Endothelial cell of umbilical vein (primary cell): ENCODE results near the gene TBC1D5. TPM values are rescaled to one million over a fixed set of nuclear protein-coding genes. Genes with fewer than 3 reads are reported as not detected.

ENCODE experiments used
- BruUV-seq: library from RNA; stranded (reverse); fragments of 400-500 nt; replicated peaks from 2 replicates; lab custom pipeline; 2021; lab: Mats Ljungman, UMichigan
- CTCF ChIA-PET: fragments of 300-600, 350-600 bp; sonication (Branson Sonifier 250); formaldehyde crosslinking; loops from one replicate; lab custom pipeline; 2021; ENCODE audit warnings: antibody characterized with exemption, inconsistent platforms; lab: Charles Lee
- POLR2A ChIA-PET: fragments of 300-600, 350-600 bp; sonication (Branson Sonifier 250); formaldehyde crosslinking; loops from one replicate; lab custom pipeline; 2021; ENCODE audit warnings: antibody characterized with exemption, inconsistent platforms; lab: Charles Lee
- DNase-seq: peaks from one replicate; pipeline ENCODE4 v3.0.0-alpha.2; 2011; ENCODE audit warnings: low read depth, low spot score
- FAIRE-seq: peaks from 2 replicates; lab custom pipeline; 2011; peaks lifted over from hg19 to GRCh38; lab: Jason Lieb, UNC
- H2AFZ ChIP-seq: 2 replicates; pipeline ENCODE4 v1.6.0; 2012; ENCODE audit warnings: low read depth, low read length, control low read depth, inconsistent platforms
- H3K27ac ChIP-seq: 2 replicates; pipeline ENCODE4 v1.5.1; 2011; ENCODE audit warnings: low read depth, mild to moderate bottlenecking, control low read depth, low read length, moderate library complexity; ENCODE audit not compliant: insufficient read depth
- H3K27me3 ChIP-seq, 2 experiments: 2 replicates each; pipeline versions ENCODE4 v1.6.0 to v1.6.1; 2011; ENCODE audit warnings: low read length in 2 of 2, mixed read lengths in 1 of 2; ENCODE audit not compliant: control insufficient read depth in 2 of 2, insufficient read depth in 2 of 2
- H3K36me3 ChIP-seq, 2 experiments: 2 replicates in 1 of 2; 3 replicates in 1 of 2; pipeline ENCODE4 v1.5.1; 2011; ENCODE audit warnings: low read length in 2 of 2, mild to moderate bottlenecking in 1 of 2, moderate library complexity in 1 of 2; ENCODE audit not compliant: control insufficient read depth in 2 of 2, insufficient read depth in 2 of 2; ENCODE audit errors: extremely low read depth in 1 of 2
- H3K4me1 ChIP-seq: 3 replicates; pipeline ENCODE4 v1.5.1; 2011; ENCODE audit warnings: mild to moderate bottlenecking, low read length; ENCODE audit not compliant: control insufficient read depth, insufficient read depth; ENCODE audit errors: extremely low read depth
- H3K4me2 ChIP-seq: 2 replicates; pipeline ENCODE4 v1.6.1; 2011; ENCODE audit warnings: low read length, control low read depth, mixed read lengths; ENCODE audit not compliant: insufficient read depth
- H3K4me3 ChIP-seq, 3 experiments: fragments of 200-600 bp in 1 of 3; sonication (generic), shearing (Covaris generic) in 1 of 3; replicated peaks in 1 of 3; 2 replicates each; pipeline ENCODE4 v1.5.1; 2011 to 2016; ENCODE audit warnings: control low read depth in 3 of 3, low read length in 3 of 3, mild to moderate bottlenecking in 2 of 3, inconsistent platforms in 1 of 3, low read depth in 1 of 3, moderate library complexity in 1 of 3; ENCODE audit not compliant: insufficient read depth in 1 of 3
- H3K79me2 ChIP-seq: 2 replicates; pipeline ENCODE4 v1.6.0; 2012; ENCODE audit warnings: low read length, inconsistent platforms; ENCODE audit not compliant: control insufficient read depth, insufficient read depth
- H3K9ac ChIP-seq: replicated peaks from 2 replicates; pipeline ENCODE3; 2011; ENCODE audit warnings: low read length, control low read depth; ENCODE audit not compliant: insufficient read depth; ENCODE audit errors: extremely low read depth
- H3K9me1 ChIP-seq: replicated peaks from 3 replicates; pipeline ENCODE4 v1.6.0; 2011; ENCODE audit warnings: mild to moderate bottlenecking, low read length; ENCODE audit not compliant: control insufficient read depth, insufficient read depth; ENCODE audit errors: extremely low read depth
- H3K9me3 ChIP-seq: replicated peaks from 2 replicates; pipeline ENCODE4 v1.5.1; 2012; ENCODE audit warnings: low read length, inconsistent platforms; ENCODE audit not compliant: control insufficient read depth, insufficient read depth
- H4K20me1 ChIP-seq: replicated peaks from 2 replicates; pipeline ENCODE3; 2011; ENCODE audit warnings: mild to moderate bottlenecking, low read length; ENCODE audit not compliant: control insufficient read depth, insufficient read depth; ENCODE audit errors: extremely low read depth
- EZH2 ChIP-seq: IDR thresholded peaks from 2 replicates; pipeline ENCODE4 v1.6.1; 2012; ENCODE audit warnings: borderline replicate concordance, low read depth, mild to moderate bottlenecking, moderate library complexity, low read length, inconsistent platforms; ENCODE audit not compliant: severe bottlenecking
- FOS ChIP-seq: IDR thresholded peaks from 2 replicates; pipeline ENCODE4 v1.6.1; 2011; ENCODE audit warnings: mild to moderate bottlenecking, low read length, moderate library complexity, borderline replicate concordance; ENCODE audit not compliant: insufficient read depth
- GATA2 ChIP-seq: IDR thresholded peaks from 2 replicates; pipeline ENCODE4 v1.7.0; 2011; ENCODE audit warnings: low read depth, mild to moderate bottlenecking, moderate library complexity, mixed read lengths, low read length; ENCODE audit not compliant: insufficient read length, insufficient read depth
- JUN ChIP-seq: IDR thresholded peaks from 2 replicates; pipeline ENCODE4 v1.6.1; 2011; ENCODE audit warnings: borderline replicate concordance, low read depth; ENCODE audit not compliant: insufficient read length, insufficient read depth
- MYC ChIP-seq: IDR thresholded peaks from one replicate; pipeline ENCODE4 v1.6.1; 2011; ENCODE audit warnings: mild to moderate bottlenecking, low read depth, low read length
- POLR2A ChIP-seq: IDR thresholded peaks from 2 replicates; pipeline ENCODE4 v1.6.1; 2012; ENCODE audit warnings: low read depth, mild to moderate bottlenecking, control low read depth, low read length
- POLR2AphosphoS5 ChIP-seq: IDR thresholded peaks from 2 replicates; pipeline ENCODE4 v1.6.1; 2012; ENCODE audit warnings: low read depth, mild to moderate bottlenecking, control low read depth, low read length, moderate library complexity; ENCODE audit not compliant: insufficient read depth
- dilution Hi-C: fragments of 300-500 bp; cut with MboI; formaldehyde crosslinking; loops from one replicate; pipeline ENCODE4 v1.15.0; 2019; ENCODE audit warnings: low sequenced_read_pairs; ENCODE audit not compliant: extremely low pct_ligation_motif_present
- intact Hi-C: fragments of 100-400 bp; cut with micrococcal nuclease; formaldehyde crosslinking; loops from one replicate; pipeline ENCODE4 v1.10.0; 2022
- polyA plus RNA-seq, 4 experiments: library from polyadenylated mRNA; depleted of rRNA in 3 of 4; stranded (reverse) in 3 of 4; unstranded in 1 of 4; fragments of >200 nt; gene quantifications; 2 replicates each; pipeline versions ENCODE4 v1.2.1 to v1.2.3, GENCODE V29; 2011 to 2012; ENCODE audit warnings: missing spikeins in 1 of 4
- total RNA-seq: library from RNA; stranded (reverse); gene quantifications from 2 replicates; pipeline ENCODE4 v1.2.3, GENCODE V29; 2021
- TF ChIP-seq, protein P1 (sequence below): IDR thresholded peaks from 2 replicates; pipeline ENCODE4 v1.6.1; 2011; ENCODE audit not compliant: insufficient read depth, insufficient read length
- TF ChIP-seq, protein P2 (sequence below), 2 donors: IDR thresholded peaks; 1 replicate in 1 of 2; 2 replicates in 1 of 2; pipeline ENCODE4 v1.5.1; 2011; ENCODE audit warnings: low read length in 2 of 2, mild to moderate bottlenecking in 2 of 2, moderate library complexity in 2 of 2, control low read depth in 1 of 2, inconsistent platforms in 1 of 2, low read depth in 1 of 2; ENCODE audit not compliant: insufficient read depth in 1 of 2; ENCODE audit errors: extremely low read depth in 1 of 2

TBC1D5 gene
- total and polyA plus RNA-seq, 2 donors (not counting 3 experiments of a cell fraction or from before 2014, with no cell fraction given): 17.5 to 44.7 TPM

DNA sequence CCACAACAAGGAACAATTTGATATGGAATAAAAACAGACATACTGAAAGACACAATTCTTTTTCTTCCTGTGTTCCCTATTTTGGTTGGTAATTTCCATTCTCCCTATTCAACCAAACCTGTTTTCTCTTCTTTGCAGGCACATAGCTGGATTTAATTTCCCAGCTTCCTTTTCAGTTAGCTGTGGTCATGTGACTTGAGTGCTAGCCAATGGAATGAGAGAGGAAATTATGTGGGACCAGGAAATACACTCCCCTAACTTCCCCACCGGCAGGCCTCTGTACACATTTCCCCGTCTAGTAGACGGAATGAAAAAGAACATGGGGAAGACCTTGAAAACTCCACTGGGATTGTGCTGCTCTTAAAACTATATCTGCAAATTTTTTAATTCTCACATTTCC, 351.6 kb downstream of the TBC1D5 start:
- H3K79me2 ChIP-seq: no peaks in the 10 kb centered on the region
- TF ChIP-seq POLR2A (no peak), GATA2 (no peak), JUN (no peak), EZH2 (no peak), MYC (no peak), FOS (no peak), POLR2AphosphoS5 (no peak)
- TF ChIP-seq, protein P1, sequence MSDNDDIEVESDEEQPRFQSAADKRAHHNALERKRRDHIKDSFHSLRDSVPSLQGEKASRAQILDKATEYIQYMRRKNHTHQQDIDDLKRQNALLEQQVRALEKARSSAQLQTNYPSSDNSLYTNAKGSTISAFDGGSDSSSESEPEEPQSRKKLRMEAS: no peak
- TF ChIP-seq, protein P2, sequence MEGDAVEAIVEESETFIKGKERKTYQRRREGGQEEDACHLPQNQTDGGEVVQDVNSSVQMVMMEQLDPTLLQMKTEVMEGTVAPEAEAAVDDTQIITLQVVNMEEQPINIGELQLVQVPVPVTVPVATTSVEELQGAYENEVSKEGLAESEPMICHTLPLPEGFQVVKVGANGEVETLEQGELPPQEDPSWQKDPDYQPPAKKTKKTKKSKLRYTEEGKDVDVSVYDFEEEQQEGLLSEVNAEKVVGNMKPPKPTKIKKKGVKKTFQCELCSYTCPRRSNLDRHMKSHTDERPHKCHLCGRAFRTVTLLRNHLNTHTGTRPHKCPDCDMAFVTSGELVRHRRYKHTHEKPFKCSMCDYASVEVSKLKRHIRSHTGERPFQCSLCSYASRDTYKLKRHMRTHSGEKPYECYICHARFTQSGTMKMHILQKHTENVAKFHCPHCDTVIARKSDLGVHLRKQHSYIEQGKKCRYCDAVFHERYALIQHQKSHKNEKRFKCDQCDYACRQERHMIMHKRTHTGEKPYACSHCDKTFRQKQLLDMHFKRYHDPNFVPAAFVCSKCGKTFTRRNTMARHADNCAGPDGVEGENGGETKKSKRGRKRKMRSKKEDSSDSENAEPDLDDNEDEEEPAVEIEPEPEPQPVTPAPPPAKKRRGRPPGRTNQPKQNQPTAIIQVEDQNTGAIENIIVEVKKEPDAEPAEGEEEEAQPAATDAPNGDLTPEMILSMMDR (IDR thresholded peaks at IDR 0.05; ENCODE audit: extremely low read depth in 1 of 2, insufficient read depth in 1 of 2, low read depth in 1 of 2, low read length in 2 of 2): no peak
- H3K4me3 ChIP-seq: no peak overlapping the region
- H3K4me1 ChIP-seq: no peaks in the 10 kb centered on the region
- POLR2A ChIA-PET: no interaction called here
- no peak overlapping the region for H3K27ac ChIP-seq
- no peak for DNase-seq
- H4K20me1 ChIP-seq: no peaks in the 10 kb centered on the region
- H3K9me3 ChIP-seq: no peaks in the 10 kb centered on the region
- H3K9ac ChIP-seq: no peak overlapping the region
- H2AFZ ChIP-seq: no peak overlapping the region
- CTCF ChIA-PET: no interaction called here
- H3K9me1 ChIP-seq: no peaks in the 10 kb centered on the region
- no peak for FAIRE-seq
- H3K4me2 ChIP-seq: no peak overlapping the region
- intact Hi-C loops: no loop called here
- no peaks in the 10 kb centered on the region for H3K36me3 ChIP-seq
- dilution Hi-C loops: no loop called here
- no peaks in the 10 kb centered on the region for H3K27me3 ChIP-seq
- BruUV-seq: no TSS peak
